Nephron progenitor cell (in vitro differentiated cells): ENCODE data around the gene FSTL4.

Source experiments
- DNase-seq: peaks from one replicate; pipeline ENCODE4 v3.0.0; 2021
- H3K27ac Mint-ChIP-seq: 2 replicates; pipeline ENCODE4 v1.8.0; 2021; ENCODE audit warnings: mild to moderate bottlenecking, moderate library complexity, mixed read lengths
- H3K27me3 Mint-ChIP-seq: 2 replicates; pipeline ENCODE4 v1.8.0; 2021; ENCODE audit warnings: mild to moderate bottlenecking, low read depth, mixed read lengths; ENCODE audit not compliant: poor library complexity
- H3K36me3 Mint-ChIP-seq: 2 replicates; pipeline ENCODE4 v1.8.0; 2021; ENCODE audit warnings: low read depth, mixed read lengths
- H3K4me1 Mint-ChIP-seq: 2 replicates; pipeline ENCODE4 v1.8.0; 2021; ENCODE audit warnings: mixed read lengths
- H3K4me3 Mint-ChIP-seq: 2 replicates; pipeline ENCODE4 v1.8.0; 2021; ENCODE audit warnings: mild to moderate bottlenecking, moderate library complexity, mixed read lengths
- H3K9me3 Mint-ChIP-seq: 2 replicates; pipeline ENCODE4 v1.8.0; 2021; ENCODE audit warnings: mild to moderate bottlenecking, moderate library complexity, mixed read lengths
- CTCF ChIP-seq: fragments of 200-600 bp; sonication (generic); IDR thresholded peaks from 2 replicates; pipeline ENCODE4 v1.5.0; 2021; ENCODE audit warnings: antibody characterized with exemption

FSTL4 gene

GRCh38 chr5:133531594-133531993 is 80.7 kb downstream of the FSTL4 start:
- no peaks in the 10 kb centered on the region for H3K36me3 Mint-ChIP-seq
- H3K27ac Mint-ChIP-seq: no peak overlapping the region
- H3K4me3 Mint-ChIP-seq: no peak overlapping the region
- no peak for TF ChIP-seq CTCF
- H3K9me3 Mint-ChIP-seq: no peaks in the 10 kb centered on the region
- peaks cover 9% of the 10 kb centered on the region for H3K27me3 Mint-ChIP-seq
- H3K4me1 Mint-ChIP-seq: peaks cover 21% of the 10 kb centered on the region
- DNase-seq: no peak

- TF ChIP-seq CTCF: no peak
- Mint-ChIP-seq H3K4me1 (peaks cover 21% of the 10 kb centered on the region), H3K9me3 (no peaks in the 10 kb centered on the region), H3K4me3 (no peak overlapping the region), H3K27ac (no peak overlapping the region), H3K27me3 (peaks cover 9% of the 10 kb centered on the region), H3K36me3 (no peaks in the 10 kb centered on the region)
- no peak for DNase-seq
Measured at GRCh38 chr5:133531178-133531577, 81.2 kb downstream of the FSTL4 start.

GRCh38 chr5:133530270-133530669 is 82.1 kb downstream of the FSTL4 start:
- Mint-ChIP-seq H3K27me3 (peaks cover 8% of the 10 kb centered on the region), H3K4me1 (peaks cover 21% of the 10 kb centered on the region), H3K4me3 (no peak overlapping the region), H3K36me3 (no peaks in the 10 kb centered on the region), H3K9me3 (no peaks in the 10 kb centered on the region), H3K27ac (no peak overlapping the region)
- DNase-seq: no peak
- TF ChIP-seq CTCF: no peak

- Mint-ChIP-seq H3K36me3 (no peaks in the 10 kb centered on the region), H3K27ac (peak overlapping the region; percentile 19), H3K4me3 (no peak overlapping the region), H3K4me1 (peaks cover 27% of the 10 kb centered on the region), H3K9me3 (no peaks in the 10 kb centered on the region), H3K27me3 (peaks cover 8% of the 10 kb centered on the region)
- no peak for DNase-seq
- TF ChIP-seq CTCF: no peak
Measured at GRCh38 chr5:133528841-133529240, 83.5 kb downstream of the FSTL4 start.

- H3K27ac Mint-ChIP-seq: no peak overlapping the region
Measured at GRCh38 chr5:133527311-133527710, 85.0 kb downstream of the FSTL4 start.

More at GRCh38 chr5:133527311-133527710, 85.0 kb downstream of the FSTL4 start:
- Mint-ChIP-seq H3K9me3 (no peaks in the 10 kb centered on the region), H3K27me3 (peaks cover 8% of the 10 kb centered on the region), H3K4me3 (no peak overlapping the region), H3K4me1 (peaks cover 34% of the 10 kb centered on the region), H3K36me3 (no peaks in the 10 kb centered on the region)
- no peak for TF ChIP-seq CTCF
- DNase-seq: no peak
